ENCODE measurements around the gene PARS2. TPM values are rescaled to one million over a fixed set of nuclear protein-coding genes. Genes with fewer than 3 reads are reported as not detected.

The PARS2 gene
- total RNA-seq, 2 donors from 2014 or later, result 12.0 to 12.2 TPM

DNA sequence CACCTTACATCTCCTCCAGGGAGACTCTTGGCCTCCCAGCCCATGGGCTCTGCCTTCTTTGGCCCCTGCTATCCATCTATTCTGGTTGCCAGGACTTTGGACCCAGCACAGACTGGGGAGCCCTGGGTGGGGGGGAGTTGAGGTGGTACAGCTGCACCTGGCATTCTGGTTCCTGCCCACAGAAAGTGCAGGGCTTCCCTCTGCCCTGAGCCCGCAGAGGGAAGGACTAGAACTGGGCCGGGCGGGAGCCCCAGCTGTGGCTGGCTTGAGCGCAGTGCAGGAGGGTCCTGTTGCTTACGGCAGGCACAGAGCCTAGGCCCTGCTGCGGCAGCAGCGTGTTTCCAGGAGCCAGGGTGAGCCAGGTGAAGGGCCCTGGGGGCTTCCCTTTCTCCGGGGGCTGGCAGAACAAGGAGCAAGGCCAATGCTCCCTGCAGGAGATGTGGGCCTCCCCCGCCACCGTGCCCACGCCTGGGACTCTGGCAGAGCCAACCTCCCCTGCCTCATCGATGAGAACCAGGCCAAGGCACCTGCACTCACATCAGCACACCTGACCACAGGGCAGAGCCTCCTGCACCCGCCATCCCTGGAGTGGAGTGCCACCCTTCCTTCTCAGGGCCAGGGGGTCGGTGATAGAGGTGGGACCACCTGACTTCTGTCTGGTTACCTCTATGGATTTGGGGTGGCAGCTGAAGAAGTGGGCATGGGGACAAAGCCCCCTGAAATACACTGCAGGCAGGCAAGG is 16.1 kb downstream of the PARS2 start:
- Histone ChIP-seq H3K27me3 (replicated peaks; ENCODE audit: insufficient read depth) (no peaks in the 10 kb centered on the region), H3K36me3 (no peaks in the 10 kb centered on the region), H3K27ac (no peak overlapping the region), H3K4me3 (no peak overlapping the region), H3K4me1 (replicated peaks) (no peaks in the 10 kb centered on the region), H3K9me3 (no peaks in the 10 kb centered on the region)
- WGBS, result 87% methylated on average over 13 of the region's 14 CpGs
- DNase-seq (ENCODE audit: low spot score), result no peak
- intact Hi-C loops (cut with DNase I), result no loop called here
- TF ChIP-seq POLR2AphosphoS5 (IDR thresholded peaks at IDR 0.05) (no peak), POLR2A (IDR thresholded peaks at IDR 0.05) (no peak), CTCF (IDR thresholded peaks at IDR 0.05) (no peak)

DNA sequence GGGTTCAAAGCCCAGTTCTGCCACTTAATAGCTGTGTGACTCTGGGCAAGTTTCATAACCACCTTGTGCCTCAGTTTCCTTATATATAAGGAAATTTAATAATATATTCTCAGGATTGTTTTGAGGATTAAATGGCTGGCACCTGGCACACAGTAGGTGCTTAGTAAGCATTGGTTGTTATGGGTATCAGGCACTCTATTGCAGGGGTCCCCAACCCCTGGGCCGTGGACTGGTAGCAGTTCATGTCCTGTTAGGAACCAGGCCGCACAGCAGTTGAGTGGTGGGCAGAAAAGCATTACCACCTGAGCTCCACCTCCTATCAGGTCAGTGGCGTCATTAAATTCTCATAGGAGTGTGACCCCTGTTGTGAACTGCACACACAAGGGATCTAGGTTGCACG is 18.5 kb downstream of the PARS2 start:
- no peak for TF ChIP-seq CTCF (IDR thresholded peaks at IDR 0.05)
- no peak for TF ChIP-seq POLR2A (IDR thresholded peaks at IDR 0.05)
- no peak for TF ChIP-seq POLR2AphosphoS5 (IDR thresholded peaks at IDR 0.05)
- no peak for DNase-seq (ENCODE audit: low spot score)

GRCh38 chr1:54745274-54745673 is 19.0 kb downstream of the PARS2 start:
- no peaks in the 10 kb centered on the region for H3K27me3 ChIP-seq (replicated peaks; ENCODE audit: insufficient read depth)
- 86% methylated on average over 6 of the region's 6 CpGs for WGBS
- H3K4me3 ChIP-seq, result no peak overlapping the region
- H3K36me3 ChIP-seq, result peaks cover 0 to 13% of the 10 kb centered on the region in 2 donors
- H3K9me3 ChIP-seq, result no peaks in the 10 kb centered on the region
- no peak overlapping the region for H3K27ac ChIP-seq
- intact Hi-C loops (cut with DNase I), result no loop called here
- no peaks in the 10 kb centered on the region for H3K4me1 ChIP-seq (replicated peaks)
- DNase-seq (ENCODE audit: low spot score), result no peak
- TF ChIP-seq POLR2A (IDR thresholded peaks at IDR 0.05), result no peak
- TF ChIP-seq POLR2AphosphoS5 (IDR thresholded peaks at IDR 0.05), result no peak
- no peak for TF ChIP-seq CTCF (IDR thresholded peaks at IDR 0.05)

More for the DNA sequence above, 18.5 kb downstream of the PARS2 start:
- Histone ChIP-seq H3K4me1 (replicated peaks) (no peaks in the 10 kb centered on the region), H3K9me3 (no peaks in the 10 kb centered on the region), H3K27ac (no peak overlapping the region), H3K36me3 (peaks cover 0 to 13% of the 10 kb centered on the region in 2 donors), H3K27me3 (replicated peaks; ENCODE audit: insufficient read depth) (no peaks in the 10 kb centered on the region), H3K4me3 (no peak overlapping the region)
- WGBS, result 100% methylated on average over 4 of the region's 4 CpGs
- intact Hi-C loops (cut with DNase I), result no loop called here

DNA sequence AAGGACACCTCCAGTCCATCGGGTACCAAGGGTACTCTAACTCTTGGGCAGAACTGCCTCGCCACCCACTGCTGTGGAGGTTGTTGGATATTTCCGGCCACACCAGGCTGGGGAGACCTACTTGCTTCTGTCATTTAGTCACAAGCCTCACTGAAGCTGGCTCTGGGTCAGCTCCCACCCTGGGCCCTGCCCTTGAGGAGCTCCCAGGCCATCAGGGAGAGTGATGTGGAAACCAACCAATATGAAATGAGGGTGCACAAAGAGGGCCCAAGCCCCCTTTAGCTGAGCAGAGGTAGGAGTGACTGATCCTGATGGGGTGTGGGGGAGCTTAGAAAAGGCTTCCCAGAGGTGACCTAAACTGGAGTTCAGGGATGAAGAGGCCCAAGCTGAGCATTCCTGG is 19.6 kb downstream of the PARS2 start:
- Histone ChIP-seq H3K27me3 (replicated peaks; ENCODE audit: insufficient read depth) (no peaks in the 10 kb centered on the region), H3K36me3 (peaks cover 0 to 13% of the 10 kb centered on the region in 2 donors), H3K9me3 (no peaks in the 10 kb centered on the region), H3K4me3 (no peak overlapping the region), H3K4me1 (replicated peaks) (no peaks in the 10 kb centered on the region), H3K27ac (no peak overlapping the region)
- WGBS, result 91% methylated on average over 3 of the region's 3 CpGs
- TF ChIP-seq POLR2A (IDR thresholded peaks at IDR 0.05) (no peak), CTCF (IDR thresholded peaks at IDR 0.05) (no peak), POLR2AphosphoS5 (IDR thresholded peaks at IDR 0.05) (no peak)
- intact Hi-C loops (cut with DNase I), result no loop called here
- no peak for DNase-seq (ENCODE audit: low spot score)

All from prostate gland (tissue), 2 donors.